GM19351 (cell line): ENCODE results near the gene HYAL1.
A peak's percentile ranks its signal among the peaks of the same experiment; 100 is the strongest.
"Not testable (repeated sequence)": the region's sequence is repeated elsewhere in the genome, so short reads cannot be mapped to it uniquely, and the experiment has no call there.

Source experiments
- ATAC-seq: cut with Tn5 transposase; IDR thresholded peaks from one replicate; pipeline ENCODE4 v1.9.1; 2021; ENCODE audit warnings: mild to moderate bottlenecking, moderate library complexity; ENCODE audit not compliant: unreplicated experiment

HYAL1 gene

DNA sequence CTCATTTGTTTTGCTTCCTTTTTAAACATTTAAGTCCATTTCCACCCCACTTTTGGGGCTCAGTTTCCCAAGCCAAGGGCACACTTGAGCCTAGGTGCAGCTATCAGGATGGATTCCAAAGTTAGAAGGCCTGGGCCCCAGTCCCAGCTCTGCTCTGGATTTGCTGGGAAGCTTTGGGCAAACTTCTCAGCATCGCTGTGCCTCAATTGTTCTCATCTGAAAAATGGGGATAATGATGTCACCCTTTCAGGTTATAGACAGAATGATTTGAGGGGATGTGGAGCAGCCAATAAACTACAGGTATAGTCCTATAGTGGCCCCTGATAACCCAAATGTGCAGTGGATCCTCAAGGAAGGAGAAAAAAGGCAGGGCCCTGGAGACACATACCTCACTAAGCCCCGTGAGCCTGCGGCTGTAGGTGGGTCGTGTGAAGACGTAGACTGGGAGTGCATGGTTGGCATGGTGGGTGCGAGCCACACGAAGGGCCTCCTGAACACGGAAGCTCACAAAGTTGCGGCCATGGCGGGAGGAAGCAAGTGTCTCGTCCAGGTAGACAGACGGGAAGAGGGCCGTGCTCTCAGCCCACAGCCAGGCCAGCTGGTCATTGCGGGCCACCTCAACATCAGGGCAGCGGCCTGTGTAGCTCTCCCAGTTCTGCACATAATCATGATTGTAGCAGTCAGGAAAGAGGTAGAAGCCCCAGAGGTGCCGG is 16.0 kb upstream of the HYAL1 start:
- no peak for ATAC-seq

DNA sequence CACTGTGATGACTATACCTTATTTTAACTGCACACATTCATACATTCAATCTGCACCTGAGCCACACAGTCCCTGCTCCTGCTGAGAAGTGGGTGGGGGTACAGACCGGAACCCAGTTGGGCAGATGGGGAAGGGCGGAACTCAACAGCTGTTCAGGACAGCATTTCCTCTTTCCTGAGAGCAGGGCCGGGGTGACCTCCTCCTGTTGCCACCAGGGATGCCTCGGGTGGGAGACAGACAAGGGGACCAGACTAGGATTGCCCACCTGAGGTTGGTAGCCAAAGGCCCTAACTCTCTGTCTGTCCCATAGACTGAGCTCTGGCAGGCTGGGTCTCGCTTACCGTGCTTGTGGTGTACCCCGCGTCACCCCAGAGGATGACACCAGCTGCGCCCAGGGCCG is 15.2 kb upstream of the HYAL1 start:
- no peak for ATAC-seq

DNA sequence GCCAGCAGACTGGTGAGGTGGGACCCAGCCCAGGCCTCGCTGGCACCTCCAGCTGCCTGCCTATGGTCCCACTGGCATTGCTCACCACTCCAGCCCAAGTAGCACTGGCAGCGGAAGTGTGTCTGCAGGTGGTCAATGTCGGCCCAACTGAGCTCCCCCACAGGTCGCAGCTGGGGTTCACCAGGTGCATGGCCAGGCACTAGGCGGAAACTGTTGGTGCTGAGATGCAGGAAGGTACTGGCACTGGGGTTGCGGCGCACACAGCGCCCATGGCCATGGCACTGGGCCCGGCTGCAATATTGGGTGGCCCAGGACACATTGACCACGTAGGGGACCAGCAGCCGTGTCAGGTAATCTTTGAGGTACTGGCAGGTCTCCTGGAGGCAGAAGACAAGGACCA is 14.8 kb upstream of the HYAL1 start:
- ATAC-seq, result no peak

DNA sequence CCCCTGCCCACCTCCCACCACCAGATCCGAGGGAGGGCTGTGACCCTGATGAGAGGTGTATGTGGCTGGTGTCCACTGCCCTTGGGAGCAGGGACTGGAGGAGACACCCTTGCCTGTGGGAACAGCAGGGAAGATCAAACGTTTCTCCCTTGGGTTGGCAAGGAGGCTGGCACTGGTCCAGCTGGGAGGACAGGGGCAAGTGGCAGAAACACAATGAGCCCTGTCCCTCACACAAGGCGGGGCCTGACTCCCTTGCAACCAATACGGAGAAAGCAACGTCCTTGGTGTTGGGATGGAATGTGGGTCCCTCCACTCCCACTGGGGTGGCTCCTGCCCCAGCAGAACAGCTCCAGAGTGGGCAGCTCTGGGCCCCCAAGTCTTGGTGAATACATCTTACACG is 13.9 kb upstream of the HYAL1 start:
- no peak for ATAC-seq

GRCh38 chr3:50316657-50317242 is 13.4 kb upstream of the HYAL1 start:
- ATAC-seq, result peak; percentile 46

DNA sequence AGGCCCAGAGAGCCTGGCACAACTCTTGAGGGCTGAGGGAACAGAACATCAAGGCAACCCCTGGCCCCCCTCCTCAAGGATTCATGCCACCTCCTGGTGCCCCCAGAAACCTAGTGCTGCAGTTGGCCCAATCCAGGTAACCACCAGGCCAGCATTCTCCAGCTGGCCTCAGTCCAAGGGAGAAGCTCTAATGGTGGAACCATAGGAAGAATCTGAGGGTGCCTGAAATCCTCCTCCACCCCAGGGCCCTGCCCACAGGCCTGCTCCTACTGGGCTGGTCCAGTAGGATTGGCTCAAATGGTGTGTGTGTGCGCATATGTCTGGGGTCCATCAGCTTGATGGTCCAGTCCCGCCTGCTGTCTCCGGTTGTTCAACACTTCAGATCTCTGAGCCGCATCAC is 11.4 kb upstream of the HYAL1 start:
- no peak for ATAC-seq

GRCh38 chr3:50314342-50314741 is 11.0 kb upstream of the HYAL1 start:
- no peak for ATAC-seq

- not testable (repeated sequence) for ATAC-seq
Observed at GRCh38 chr3:50312041-50312440, 8.7 kb upstream of the HYAL1 start.

GRCh38 chr3:50304601-50305000 is 1.2 kb upstream of the HYAL1 start:
- no peak for ATAC-seq

- no peak for ATAC-seq
Observed at GRCh38 chr3:50302095-50303012, 1.0 kb downstream of the HYAL1 start.

- no peak for ATAC-seq
Observed at GRCh38 chr3:50300681-50301254, 2.6 kb downstream of the HYAL1 start.

GRCh38 chr3:50299929-50300680 is 3.3 kb downstream of the HYAL1 start:
- no peak for ATAC-seq

DNA sequence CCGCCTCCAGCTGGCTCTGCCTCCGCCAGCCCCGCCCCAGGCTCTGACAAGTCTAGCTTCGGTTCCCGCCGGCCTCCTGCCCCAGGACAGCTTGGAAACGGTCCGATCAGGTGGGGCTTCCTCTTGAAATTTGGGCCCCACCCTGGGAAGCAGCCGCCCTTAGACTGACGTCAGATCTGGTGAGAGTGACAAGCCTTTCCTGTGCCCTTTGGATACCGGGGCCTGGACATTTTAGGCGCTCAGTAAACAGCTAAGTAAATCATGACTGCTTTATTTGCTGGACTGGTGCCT is 3.8 kb downstream of the HYAL1 start:
- no peak for ATAC-seq

DNA sequence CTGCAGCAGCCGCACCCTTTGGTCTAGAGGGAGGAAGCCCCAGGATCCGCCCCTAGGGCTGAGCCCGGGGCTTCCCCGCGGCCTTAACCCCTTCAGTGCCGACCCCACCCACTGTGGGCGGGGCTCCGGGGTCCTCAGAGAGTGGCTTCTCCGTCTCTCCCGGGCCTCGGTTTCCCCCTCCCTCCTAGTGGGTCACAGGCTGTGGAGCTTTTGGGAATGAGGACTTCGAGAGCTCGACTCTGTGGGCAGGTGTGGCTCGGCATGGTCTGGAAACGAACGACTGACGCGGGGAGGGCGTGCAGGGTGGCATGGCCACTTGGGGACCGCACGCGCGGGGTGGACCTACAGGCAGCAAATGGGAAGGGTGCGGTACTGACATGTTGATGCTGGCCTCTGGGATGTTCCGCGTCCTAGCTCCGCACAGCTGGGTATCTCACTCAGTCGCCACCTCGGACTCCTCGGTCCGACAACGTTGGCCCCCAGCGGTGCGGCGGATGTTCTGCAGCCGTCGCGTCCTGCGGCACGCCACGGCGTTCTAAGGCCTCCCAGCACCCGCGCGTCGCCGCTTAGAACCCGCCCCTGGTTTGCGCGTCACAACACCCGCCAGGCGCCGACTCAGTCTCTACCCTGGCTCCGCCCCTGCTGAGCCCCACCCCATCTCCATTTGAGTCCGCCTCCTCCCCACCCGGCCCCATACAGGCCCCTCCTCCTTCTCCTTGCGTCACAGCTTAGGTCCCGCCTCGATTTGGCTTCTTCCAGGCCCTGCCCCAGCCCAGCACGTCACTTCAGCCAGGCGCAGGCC is 4.3 kb downstream of the HYAL1 start, which contains the start of the genes HYAL3 and NAA80:
Gene HYAL3, minus strand, starts transcription at position 570 of the 802 bp plus-strand sequence. CDS start 3,803 bp downstream, outside the sequence.
Gene NAA80, minus strand, starts transcription at position 570 of the 802 bp plus-strand sequence. CDS start 1,942 bp downstream, outside the sequence.
- ATAC-seq, result peak; percentile 83

GRCh38 chr3:50297896-50298725 is 5.3 kb downstream of the HYAL1 start:
- no peak for ATAC-seq

DNA sequence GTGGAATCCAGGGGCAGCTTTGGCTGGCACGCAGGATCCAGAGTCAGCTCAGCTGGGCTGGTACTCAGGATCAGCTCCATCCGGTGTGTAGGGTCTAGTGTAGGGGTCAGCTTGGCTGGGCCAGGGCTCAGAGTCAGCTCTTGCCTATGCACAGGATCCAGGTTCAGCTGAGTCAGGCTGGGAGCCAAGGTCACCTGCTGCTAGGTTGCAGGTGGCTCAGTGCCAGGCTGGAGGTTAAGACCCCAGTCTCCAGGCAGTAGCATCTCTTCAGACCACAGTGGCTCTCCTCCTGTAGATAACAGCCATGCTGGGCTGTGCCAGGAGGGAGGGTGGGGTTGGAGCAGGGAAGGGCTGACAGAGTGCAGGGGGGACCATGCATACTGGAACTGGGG is 6.0 kb downstream of the HYAL1 start:
- no peak for ATAC-seq

DNA sequence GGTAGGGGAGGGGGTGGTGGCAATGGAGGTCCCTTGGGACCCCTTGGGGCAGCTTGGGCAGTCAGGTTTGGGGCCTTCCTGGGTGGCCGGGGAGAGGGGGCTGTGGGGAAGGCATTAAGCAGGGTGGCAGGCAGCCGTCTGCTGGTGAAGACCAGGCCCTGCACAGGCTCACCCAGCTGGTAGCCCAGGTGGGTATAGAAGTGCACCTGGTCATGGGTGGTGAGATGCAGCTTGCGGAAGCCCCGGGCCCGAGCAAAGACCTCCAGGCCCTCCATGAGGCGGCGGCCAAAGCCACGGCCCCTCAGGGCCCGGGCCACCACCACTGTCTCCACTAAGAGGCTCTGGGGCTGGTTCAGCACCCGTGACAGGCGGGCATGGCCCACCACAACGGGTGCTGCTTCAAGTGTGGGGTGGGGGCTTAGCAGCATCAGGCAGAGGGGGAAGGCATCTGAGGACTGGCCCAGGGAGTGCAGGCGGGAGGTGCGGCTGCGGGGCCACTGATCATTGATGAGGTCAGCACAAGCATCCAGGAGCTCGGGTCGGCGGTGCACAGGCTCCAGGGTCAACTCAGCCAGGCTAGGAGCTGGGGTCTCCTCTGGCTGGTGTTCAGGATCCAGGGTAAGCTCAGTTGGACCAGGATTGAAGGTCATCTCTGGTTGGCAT is 6.5 kb downstream of the HYAL1 start:
- no peak for ATAC-seq
